Anterior cingulate cortex (tissue), 58 donors: ENCODE results near the gene LIPE.
A peak's percentile ranks its signal among the peaks of the same experiment; 100 is the strongest.

ENCODE experiments used
- DNase-seq, 58 donors: peaks; one replicate each; lab custom pipeline; 2025; lab: John Stamatoyannopoulos, UW

LIPE gene

DNA sequence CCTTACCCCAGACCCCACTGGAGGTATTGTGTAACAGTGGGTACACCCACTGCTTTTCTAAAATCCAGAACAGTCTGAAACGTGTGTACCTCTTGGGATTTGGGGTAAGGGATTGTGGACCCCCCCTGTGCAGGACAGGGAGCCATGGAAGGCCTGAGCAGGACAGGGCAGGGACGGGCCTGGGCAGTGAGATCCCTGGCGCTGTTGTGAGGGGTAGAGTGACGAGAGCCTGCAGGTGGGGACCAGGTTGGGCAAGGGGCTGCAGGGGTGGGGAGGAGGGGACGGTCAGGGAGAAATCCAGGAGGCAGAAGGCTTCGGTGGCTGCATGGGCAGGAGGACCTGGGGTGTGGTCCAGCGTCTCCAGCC, 65.7 kb downstream of the LIPE start:
- no peak for DNase-seq

- DNase-seq: no peak
Measured at GRCh38 chr19:42360787-42361544, 66.2 kb downstream of the LIPE start.

- DNase-seq: no peak
Measured at GRCh38 chr19:42357290-42357689, 69.9 kb downstream of the LIPE start.

DNA sequence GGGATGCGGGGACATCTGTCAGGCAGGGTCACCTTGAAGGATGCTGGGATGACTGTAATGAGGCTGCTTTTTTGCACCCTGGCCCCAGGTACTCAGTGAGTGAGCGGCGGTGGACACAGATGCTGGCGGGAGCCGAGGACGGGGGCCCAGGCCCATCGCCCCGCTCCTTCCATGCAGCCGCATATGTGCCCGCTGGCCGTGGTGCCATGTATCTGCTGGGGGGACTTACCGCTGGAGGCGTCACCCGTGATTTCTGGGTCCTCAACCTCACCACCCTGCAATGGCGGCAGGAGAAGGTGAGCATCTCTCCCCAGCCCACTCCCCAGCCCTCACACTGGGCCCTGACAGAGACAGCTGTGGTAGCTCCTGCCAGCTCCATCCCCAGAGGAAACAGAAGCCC, 70.5 kb downstream of the LIPE start:
- DNase-seq: no peak

DNA sequence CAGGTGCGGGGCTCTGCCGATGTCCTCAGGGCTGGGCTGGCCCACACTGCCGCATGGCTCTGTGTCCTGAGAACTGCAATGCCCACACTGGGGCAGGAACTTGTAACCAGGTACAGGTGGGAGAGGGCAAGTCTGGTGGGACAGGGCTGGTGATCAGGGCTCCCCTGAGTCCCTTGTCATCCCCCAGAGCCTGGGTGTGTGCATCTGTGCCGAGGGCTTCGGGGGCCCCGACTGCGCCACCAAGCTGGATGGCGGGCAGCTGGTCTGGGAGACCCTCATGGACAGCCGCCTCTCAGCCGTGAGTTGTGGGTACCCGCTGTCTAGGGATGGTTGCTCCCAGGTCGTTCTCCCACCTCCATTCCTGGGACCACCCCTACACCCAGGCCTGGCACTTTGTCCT, 71.3 kb downstream of the LIPE start:
- no peak for DNase-seq

DNA sequence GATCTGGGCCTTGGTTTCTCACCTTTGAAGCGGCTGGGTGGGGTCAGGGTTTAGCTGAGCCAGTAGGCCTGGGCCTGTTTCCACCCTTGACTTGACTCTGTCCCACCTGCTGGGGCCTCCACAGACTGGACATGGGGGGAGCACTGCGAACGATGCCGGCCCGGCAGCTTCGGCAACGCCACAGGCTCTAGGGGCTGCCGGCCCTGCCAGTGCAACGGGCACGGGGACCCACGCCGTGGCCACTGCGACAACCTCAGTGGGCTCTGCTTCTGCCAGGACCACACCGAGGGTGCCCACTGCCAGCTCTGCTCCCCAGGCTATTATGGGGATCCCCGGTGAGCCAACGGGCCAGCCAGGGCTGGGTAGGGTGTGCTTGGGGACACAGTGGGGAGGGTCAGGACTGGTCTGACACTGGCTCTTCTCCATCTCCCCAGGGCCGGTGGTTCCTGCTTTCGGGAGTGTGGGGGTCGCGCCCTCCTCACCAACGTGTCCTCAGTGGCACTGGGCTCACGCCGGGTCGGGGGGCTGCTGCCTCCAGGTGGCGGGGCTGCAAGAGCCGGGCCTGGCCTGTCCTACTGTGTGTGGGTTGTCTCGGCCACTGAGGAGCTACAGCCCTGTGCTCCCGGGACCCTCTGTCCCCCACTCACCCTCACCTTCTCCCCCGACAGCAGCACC, 73.7 kb downstream of the LIPE start:
- DNase-seq: no peak

DNA sequence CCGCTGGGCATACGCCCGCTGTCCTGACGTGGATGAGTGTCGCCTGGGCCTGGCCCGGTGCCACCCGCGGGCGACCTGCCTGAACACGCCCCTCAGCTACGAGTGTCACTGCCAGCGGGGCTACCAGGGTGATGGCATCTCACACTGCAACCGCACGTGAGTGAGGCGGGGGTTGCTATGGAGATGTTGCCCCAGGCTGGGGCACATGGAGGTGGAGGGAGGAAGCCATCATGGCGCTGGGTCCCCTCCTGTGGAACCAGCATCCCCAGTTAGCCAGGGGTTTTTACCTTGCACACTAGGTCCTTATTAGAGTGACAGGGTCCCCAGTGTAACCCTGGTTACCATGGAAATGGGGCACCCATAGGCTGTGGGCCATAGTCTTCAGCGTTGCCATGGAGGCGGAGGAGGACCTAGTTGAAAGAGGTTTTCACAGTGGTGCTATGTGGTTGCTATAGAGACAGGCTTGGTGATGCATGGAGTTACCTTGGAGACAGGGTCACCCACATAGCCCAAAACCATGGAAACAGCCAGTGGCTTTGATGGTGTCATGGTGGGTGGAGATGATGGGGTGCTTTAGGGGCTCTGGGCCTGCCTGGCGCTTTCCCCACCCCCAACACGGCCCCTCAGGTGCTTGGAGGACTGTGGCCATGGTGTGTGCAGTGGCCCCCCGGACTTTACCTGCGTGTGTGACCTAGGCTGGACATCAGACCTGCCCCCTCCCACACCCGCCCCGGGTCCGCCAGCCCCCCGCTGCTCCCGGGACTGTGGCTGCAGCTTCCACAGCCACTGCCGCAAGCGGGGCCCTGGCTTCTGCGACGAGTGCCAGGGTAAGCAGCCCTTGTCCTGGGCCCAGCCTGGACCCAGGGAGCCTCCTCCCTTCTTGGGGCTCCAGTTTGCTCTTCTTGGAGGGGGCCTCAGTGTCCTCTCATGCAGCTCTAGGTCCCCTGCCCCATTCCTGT, 74.6 kb downstream of the LIPE start:
- peak in 56 of 58 donors; percentile 28 to 93 (median 68) for DNase-seq
